ENCODE data around the gene UBASH3A. TPM values are rescaled to one million over a fixed set of nuclear protein-coding genes. Genes with fewer than 3 reads are reported as not detected.
A peak's percentile ranks its signal among the peaks of the same experiment; 100 is the strongest.

UBASH3A gene
- total and polyA plus RNA-seq, 12 donors = 0.09 to 1.3 (median 0.15) TPM; not detected in 7

DNA sequence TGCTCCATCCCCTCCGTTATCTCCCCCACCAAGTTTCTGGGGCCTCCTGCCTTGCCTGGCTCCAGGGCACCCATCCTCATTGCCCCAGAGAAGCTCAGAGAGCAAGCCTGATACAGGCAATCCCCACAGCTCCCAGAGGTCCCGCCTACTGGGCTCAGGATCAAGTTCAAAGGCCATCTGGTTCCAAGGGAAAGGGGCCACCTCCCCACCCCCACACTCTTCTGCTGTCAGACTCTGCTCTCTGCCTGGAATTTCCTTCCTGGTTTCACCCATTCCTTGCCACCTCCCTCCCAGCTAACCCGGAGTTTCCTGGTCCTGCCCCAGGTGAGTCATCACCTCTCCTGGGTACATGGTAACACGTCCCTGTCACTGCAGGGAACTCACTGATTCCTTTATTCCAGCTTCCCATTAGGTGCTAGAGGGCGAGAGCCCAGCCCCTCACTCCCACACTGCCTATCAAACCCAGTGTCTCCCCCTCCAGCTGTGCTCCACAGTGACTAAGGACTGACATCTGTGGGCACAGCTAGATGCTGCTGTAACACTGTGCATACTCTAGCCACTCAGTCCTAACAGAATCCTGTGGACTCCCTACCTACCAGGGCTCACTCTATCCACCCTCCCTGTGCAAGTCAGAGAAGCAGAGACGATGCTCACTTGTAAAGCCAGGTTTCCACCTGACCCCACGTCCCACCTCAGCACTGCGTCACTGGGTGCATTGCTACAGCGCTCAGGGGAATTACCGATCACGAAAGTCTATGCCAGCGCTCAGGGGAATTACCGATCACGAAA is 70.5 kb downstream of the UBASH3A start:
- TF ChIP-seq, protein P1, sequence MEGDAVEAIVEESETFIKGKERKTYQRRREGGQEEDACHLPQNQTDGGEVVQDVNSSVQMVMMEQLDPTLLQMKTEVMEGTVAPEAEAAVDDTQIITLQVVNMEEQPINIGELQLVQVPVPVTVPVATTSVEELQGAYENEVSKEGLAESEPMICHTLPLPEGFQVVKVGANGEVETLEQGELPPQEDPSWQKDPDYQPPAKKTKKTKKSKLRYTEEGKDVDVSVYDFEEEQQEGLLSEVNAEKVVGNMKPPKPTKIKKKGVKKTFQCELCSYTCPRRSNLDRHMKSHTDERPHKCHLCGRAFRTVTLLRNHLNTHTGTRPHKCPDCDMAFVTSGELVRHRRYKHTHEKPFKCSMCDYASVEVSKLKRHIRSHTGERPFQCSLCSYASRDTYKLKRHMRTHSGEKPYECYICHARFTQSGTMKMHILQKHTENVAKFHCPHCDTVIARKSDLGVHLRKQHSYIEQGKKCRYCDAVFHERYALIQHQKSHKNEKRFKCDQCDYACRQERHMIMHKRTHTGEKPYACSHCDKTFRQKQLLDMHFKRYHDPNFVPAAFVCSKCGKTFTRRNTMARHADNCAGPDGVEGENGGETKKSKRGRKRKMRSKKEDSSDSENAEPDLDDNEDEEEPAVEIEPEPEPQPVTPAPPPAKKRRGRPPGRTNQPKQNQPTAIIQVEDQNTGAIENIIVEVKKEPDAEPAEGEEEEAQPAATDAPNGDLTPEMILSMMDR (IDR thresholded peaks at IDR 0.05) = no peak
- H3K27me3 ChIP-seq = peaks cover 0 to 4% (median 0%) of the 10 kb centered on the region in 7 donors
- intact Hi-C loops (cut with DNase I) = no loop called here
- no peaks in the 10 kb centered on the region for H3K36me3 ChIP-seq
- no peaks in the 10 kb centered on the region for H3K9me3 ChIP-seq
- H3K4me3 ChIP-seq = no peak overlapping the region
- DNase-seq = no peak
- 71 to 73% methylated on average over 14 of the region's 14 CpGs for WGBS, 2 donors
- peaks cover 0 to 10% (median 0%) of the 10 kb centered on the region in 9 donors for H3K4me1 ChIP-seq
- no peak overlapping the region for H3K27ac ChIP-seq
- peak in 1 of 8 donors; percentile 59 for ATAC-seq

DNA sequence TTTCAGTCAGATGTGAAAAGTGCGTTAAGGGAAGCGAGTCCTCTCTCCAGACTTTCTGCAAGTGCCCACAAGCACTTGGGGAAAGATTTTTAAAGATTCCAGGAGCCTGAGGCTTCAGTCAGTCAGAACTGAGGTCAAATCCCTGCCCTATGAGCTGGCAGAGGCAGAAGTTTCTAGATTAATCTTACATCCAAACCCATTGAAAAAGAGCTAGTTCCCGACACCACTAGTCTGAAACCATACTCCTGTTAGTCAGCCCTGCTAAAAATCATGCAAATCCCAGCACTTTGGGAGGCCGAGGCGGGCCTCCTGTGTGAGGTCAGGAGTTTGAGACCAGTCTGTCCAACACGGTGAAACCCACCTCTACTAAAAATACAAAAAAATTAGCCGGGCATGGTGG is 71.3 kb downstream of the UBASH3A start:
- intact Hi-C loops (cut with DNase I) = no loop called here
- TF ChIP-seq, protein P1 (IDR thresholded peaks at IDR 0.05) = no peak
- no peak overlapping the region for H3K4me3 ChIP-seq
- peaks cover 0 to 4% (median 0%) of the 10 kb centered on the region in 7 donors for H3K27me3 ChIP-seq
- no peaks in the 10 kb centered on the region for H3K36me3 ChIP-seq
- ATAC-seq = no peak
- no peaks in the 10 kb centered on the region for H3K9me3 ChIP-seq
- H3K27ac ChIP-seq = no peak overlapping the region
- WGBS, 2 donors = 88 to 92% methylated on average over 7 of the region's 7 CpGs
- H3K4me1 ChIP-seq = peaks cover 0 to 10% (median 0%) of the 10 kb centered on the region in 9 donors
- no peak for DNase-seq

DNA sequence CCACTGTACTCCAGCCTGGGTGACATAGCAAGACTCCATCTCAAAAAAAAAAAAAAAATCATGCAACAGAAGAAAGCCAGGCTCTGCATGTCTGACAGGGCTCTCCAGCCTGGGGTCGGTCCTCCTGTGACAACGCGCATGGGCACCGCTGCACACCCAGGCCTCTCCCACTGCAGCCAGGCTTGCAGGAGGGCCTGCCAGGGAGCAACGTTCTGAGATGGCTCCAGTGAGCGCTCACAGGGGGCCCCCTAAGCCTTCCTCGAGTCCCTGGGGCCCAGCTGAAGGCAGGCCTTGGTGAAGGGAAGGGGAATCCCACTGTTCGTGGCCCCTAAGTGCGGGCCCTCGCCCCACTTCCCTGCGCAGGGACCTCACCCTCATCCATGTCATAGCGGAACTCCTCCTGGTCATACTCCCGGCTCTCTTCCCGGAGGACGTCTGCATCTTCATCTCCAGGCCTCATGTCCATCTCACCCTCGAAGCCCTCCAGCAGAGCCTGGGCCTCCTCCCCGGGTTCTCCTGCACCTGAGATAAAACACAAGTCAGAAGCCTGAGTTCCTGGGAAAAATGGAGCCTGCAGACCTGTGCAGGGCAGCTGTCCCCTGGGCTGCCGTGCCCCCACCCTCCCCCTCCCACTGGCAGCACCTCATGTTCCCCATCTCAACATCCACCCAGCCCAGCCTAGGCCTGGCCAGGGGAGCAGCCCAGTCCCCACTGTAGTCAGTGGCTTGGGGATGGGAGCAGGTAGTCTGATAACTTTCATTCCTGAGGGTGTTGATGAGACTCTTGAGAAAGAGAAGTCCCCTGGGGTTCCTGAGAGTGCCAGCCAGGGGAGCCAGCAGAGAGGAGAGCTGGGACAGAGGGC is 72.1 kb downstream of the UBASH3A start:
- no peak overlapping the region for H3K4me3 ChIP-seq
- peaks cover 0 to 4% (median 0%) of the 10 kb centered on the region in 7 donors for H3K27me3 ChIP-seq
- WGBS, 2 donors = 89 to 91% methylated on average over 17 to 18 of the region's 18 CpGs
- intact Hi-C loops (cut with DNase I) = no loop called here
- ATAC-seq (peak in 1 of 8 donors; percentile 30), DNase-seq (no peak)
- H3K9me3 ChIP-seq = no peaks in the 10 kb centered on the region
- H3K27ac ChIP-seq = no peak overlapping the region
- peaks cover 0 to 10% (median 0%) of the 10 kb centered on the region in 9 donors for H3K4me1 ChIP-seq
- no peaks in the 10 kb centered on the region for H3K36me3 ChIP-seq
- TF ChIP-seq, protein P1 (IDR thresholded peaks at IDR 0.05) = no peak
